ENCODE results near the gene KIAA1958. TPM values are rescaled to one million over a fixed set of nuclear protein-coding genes. Genes with fewer than 3 reads are reported as not detected.

KIAA1958 gene
- total RNA-seq, 1 donor from 2014 or later: 55.3 TPM

- Mint-ChIP-seq H3K36me3 (ENCODE audit: insufficient read depth) (peaks cover 15% of the 10 kb centered on the region), H3K27ac (no peak overlapping the region), H3K27me3 (no peaks in the 10 kb centered on the region), H3K4me1 (ENCODE audit: low read depth) (peaks cover 19% of the 10 kb centered on the region), H3K9me3 (ENCODE audit: low read depth) (peaks cover 7% of the 10 kb centered on the region), H3K4me3 (ENCODE audit: low read depth) (no peak overlapping the region)
- TF ChIP-seq, protein P1, sequence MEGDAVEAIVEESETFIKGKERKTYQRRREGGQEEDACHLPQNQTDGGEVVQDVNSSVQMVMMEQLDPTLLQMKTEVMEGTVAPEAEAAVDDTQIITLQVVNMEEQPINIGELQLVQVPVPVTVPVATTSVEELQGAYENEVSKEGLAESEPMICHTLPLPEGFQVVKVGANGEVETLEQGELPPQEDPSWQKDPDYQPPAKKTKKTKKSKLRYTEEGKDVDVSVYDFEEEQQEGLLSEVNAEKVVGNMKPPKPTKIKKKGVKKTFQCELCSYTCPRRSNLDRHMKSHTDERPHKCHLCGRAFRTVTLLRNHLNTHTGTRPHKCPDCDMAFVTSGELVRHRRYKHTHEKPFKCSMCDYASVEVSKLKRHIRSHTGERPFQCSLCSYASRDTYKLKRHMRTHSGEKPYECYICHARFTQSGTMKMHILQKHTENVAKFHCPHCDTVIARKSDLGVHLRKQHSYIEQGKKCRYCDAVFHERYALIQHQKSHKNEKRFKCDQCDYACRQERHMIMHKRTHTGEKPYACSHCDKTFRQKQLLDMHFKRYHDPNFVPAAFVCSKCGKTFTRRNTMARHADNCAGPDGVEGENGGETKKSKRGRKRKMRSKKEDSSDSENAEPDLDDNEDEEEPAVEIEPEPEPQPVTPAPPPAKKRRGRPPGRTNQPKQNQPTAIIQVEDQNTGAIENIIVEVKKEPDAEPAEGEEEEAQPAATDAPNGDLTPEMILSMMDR (IDR thresholded peaks at IDR 0.05; ENCODE audit: unreplicated experiment): no peak
- DNase-seq (ENCODE audit: low spot score, unreplicated experiment): no peak
Observed at GRCh38 chr9:112503170-112503569, 16.5 kb downstream of the KIAA1958 start.

DNA sequence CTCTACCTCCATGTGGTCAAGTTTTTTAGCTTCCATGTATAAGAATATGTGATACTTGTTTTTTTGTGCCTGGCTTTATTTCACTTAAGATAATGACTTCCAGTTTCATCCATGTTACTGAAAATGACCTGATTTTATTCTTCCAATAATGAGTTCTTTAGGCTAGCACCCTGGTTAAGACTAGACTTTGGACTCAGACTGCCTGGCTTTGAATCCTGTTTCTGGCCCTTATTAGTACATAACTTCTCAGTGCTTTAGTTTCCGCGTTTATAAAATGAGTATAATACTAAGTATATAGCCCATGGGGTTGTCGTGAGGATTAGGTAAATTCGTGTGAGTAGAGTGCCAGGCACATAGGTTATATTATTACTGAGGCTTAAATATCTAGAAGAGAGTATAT lies 18.5 kb downstream of the KIAA1958 start:
- TF ChIP-seq, protein P1 (IDR thresholded peaks at IDR 0.05; ENCODE audit: unreplicated experiment): no peak
- H3K27ac Mint-ChIP-seq: peak overlapping the region; percentile 35
- peaks cover 9% of the 10 kb centered on the region for H3K36me3 Mint-ChIP-seq (ENCODE audit: insufficient read depth)
- H3K4me3 Mint-ChIP-seq (ENCODE audit: low read depth): no peak overlapping the region
- no peaks in the 10 kb centered on the region for H3K27me3 Mint-ChIP-seq
- no peak for DNase-seq (ENCODE audit: low spot score, unreplicated experiment)
- peaks cover 20% of the 10 kb centered on the region for H3K4me1 Mint-ChIP-seq (ENCODE audit: low read depth)
- no peaks in the 10 kb centered on the region for H3K9me3 Mint-ChIP-seq (ENCODE audit: low read depth)

- no peak overlapping the region for H3K4me3 Mint-ChIP-seq (ENCODE audit: low read depth)
- peaks cover 20% of the 10 kb centered on the region for H3K4me1 Mint-ChIP-seq (ENCODE audit: low read depth)
- TF ChIP-seq, protein P1 (IDR thresholded peaks at IDR 0.05; ENCODE audit: unreplicated experiment): no peak
- peak overlapping the region; percentile 90 for H3K27ac Mint-ChIP-seq
- no peaks in the 10 kb centered on the region for H3K27me3 Mint-ChIP-seq
- H3K9me3 Mint-ChIP-seq (ENCODE audit: low read depth): no peaks in the 10 kb centered on the region
- peaks cover 9% of the 10 kb centered on the region for H3K36me3 Mint-ChIP-seq (ENCODE audit: insufficient read depth)
- no peak for DNase-seq (ENCODE audit: low spot score, unreplicated experiment)
Observed at GRCh38 chr9:112505607-112506006, 19.0 kb downstream of the KIAA1958 start.

GRCh38 chr9:112506571-112506970 lies 19.9 kb downstream of the KIAA1958 start:
- H3K4me1 Mint-ChIP-seq (ENCODE audit: low read depth): peaks cover 20% of the 10 kb centered on the region
- no peaks in the 10 kb centered on the region for H3K9me3 Mint-ChIP-seq (ENCODE audit: low read depth)
- no peak for DNase-seq (ENCODE audit: low spot score, unreplicated experiment)
- no peak overlapping the region for H3K4me3 Mint-ChIP-seq (ENCODE audit: low read depth)
- no peaks in the 10 kb centered on the region for H3K27me3 Mint-ChIP-seq
- peaks cover 3% of the 10 kb centered on the region for H3K36me3 Mint-ChIP-seq (ENCODE audit: insufficient read depth)
- peak overlapping the region; percentile 77 for H3K27ac Mint-ChIP-seq
- TF ChIP-seq, protein P1 (IDR thresholded peaks at IDR 0.05; ENCODE audit: unreplicated experiment): no peak

- TF ChIP-seq, protein P1 (IDR thresholded peaks at IDR 0.05; ENCODE audit: unreplicated experiment): no peak
- Mint-ChIP-seq H3K4me3 (ENCODE audit: low read depth) (no peak overlapping the region), H3K27ac (peak overlapping the region; percentile 77), H3K4me1 (ENCODE audit: low read depth) (peaks cover 18% of the 10 kb centered on the region), H3K27me3 (no peaks in the 10 kb centered on the region), H3K36me3 (ENCODE audit: insufficient read depth) (peaks cover 2% of the 10 kb centered on the region), H3K9me3 (ENCODE audit: low read depth) (no peaks in the 10 kb centered on the region)
- DNase-seq (ENCODE audit: low spot score, unreplicated experiment): no peak
Observed at GRCh38 chr9:112507001-112507680, 20.5 kb downstream of the KIAA1958 start.

All from progenitor cell of endocrine pancreas (in vitro differentiated cells).